GM18517 (cell line): ENCODE data around the gene KREMEN1.
"Not testable (repeated sequence)": the region's sequence is repeated elsewhere in the genome, so short reads cannot be mapped to it uniquely, and the experiment has no call there.

Experiments used
- ATAC-seq: cut with Tn5 transposase; IDR thresholded peaks from one replicate; pipeline ENCODE4 v1.9.1; 2021; ENCODE audit warnings: mild to moderate bottlenecking, moderate library complexity; ENCODE audit not compliant: unreplicated experiment

KREMEN1 gene, protein sequence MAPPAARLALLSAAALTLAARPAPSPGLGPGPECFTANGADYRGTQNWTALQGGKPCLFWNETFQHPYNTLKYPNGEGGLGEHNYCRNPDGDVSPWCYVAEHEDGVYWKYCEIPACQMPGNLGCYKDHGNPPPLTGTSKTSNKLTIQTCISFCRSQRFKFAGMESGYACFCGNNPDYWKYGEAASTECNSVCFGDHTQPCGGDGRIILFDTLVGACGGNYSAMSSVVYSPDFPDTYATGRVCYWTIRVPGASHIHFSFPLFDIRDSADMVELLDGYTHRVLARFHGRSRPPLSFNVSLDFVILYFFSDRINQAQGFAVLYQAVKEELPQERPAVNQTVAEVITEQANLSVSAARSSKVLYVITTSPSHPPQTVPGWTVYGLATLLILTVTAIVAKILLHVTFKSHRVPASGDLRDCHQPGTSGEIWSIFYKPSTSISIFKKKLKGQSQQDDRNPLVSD

DNA sequence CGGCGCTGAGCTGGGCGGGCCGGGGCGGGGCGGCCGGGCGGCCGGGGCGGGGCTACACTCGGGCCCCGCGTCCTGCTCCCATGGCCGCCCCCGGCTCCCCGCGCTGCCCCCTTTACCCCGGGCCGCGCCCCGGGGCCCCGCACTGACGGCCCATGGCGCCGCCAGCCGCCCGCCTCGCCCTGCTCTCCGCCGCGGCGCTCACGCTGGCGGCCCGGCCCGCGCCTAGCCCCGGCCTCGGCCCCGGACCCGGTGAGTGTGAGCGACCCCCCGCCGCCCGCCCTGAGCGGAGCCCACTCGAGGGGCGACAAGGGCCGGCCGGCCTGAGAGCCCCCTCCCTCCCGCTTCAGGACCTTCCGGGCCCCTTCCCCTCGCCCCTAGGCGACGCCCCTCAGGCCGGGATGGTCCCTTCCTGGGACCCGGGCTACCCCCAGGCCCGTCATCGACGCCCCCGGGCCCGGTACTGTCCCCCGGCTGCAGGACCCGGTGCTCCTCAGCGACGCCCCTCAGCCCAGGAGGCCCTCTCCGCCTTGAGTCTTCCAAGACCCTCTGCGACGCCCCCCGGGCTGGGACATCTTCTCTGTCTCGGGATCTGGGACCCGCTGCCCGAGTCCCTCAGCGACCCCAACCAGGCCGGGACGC is at the start of gene KREMEN1:
Gene KREMEN1, plus strand, starts transcription at position 57 of the 639 bp plus-strand sequence. Its CDS starts 96 bp downstream, at position 153.
- no peak for ATAC-seq

GRCh38 chr22:29023172-29023796 is 49.6 kb upstream of the KREMEN1 start:
- ATAC-seq: no peak

- no peak for ATAC-seq
Observed at GRCh38 chr22:29026579-29026978, 46.3 kb upstream of the KREMEN1 start.

GRCh38 chr22:29028468-29028867 is 44.4 kb upstream of the KREMEN1 start:
- no peak for ATAC-seq

- no peak for ATAC-seq
Observed at GRCh38 chr22:29029202-29030000, 43.4 kb upstream of the KREMEN1 start.

DNA sequence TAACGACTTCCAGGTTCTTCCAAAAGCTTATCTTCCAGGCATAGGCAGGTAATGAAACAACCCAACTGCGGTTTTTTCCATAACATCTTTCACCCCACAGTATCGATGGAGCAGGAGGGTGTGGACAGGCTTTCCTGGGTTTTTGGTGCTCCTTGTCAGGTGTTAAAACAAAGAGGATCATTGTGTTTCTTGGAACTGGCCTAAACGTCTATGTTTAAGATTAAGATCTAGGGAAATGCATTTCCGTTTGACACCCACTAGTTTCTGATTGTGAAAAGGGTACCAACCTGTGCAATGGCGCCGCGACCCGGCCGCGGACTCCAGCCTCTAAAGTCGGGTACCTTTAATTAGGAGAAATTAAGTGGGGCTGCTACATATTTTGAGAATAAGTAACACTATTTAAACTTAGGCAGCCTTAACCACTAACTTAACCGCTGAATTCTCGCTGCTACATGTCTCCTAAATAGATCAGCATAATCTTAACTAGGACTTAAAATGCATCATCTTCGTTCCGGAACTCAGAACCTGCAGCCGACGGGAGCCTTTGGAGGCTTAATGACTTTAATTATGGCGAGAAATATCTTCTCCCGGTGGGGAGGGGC is 42.7 kb upstream of the KREMEN1 start:
- ATAC-seq: no peak

- no peak for ATAC-seq
Observed at GRCh38 chr22:29030618-29031226, 42.1 kb upstream of the KREMEN1 start.

DNA sequence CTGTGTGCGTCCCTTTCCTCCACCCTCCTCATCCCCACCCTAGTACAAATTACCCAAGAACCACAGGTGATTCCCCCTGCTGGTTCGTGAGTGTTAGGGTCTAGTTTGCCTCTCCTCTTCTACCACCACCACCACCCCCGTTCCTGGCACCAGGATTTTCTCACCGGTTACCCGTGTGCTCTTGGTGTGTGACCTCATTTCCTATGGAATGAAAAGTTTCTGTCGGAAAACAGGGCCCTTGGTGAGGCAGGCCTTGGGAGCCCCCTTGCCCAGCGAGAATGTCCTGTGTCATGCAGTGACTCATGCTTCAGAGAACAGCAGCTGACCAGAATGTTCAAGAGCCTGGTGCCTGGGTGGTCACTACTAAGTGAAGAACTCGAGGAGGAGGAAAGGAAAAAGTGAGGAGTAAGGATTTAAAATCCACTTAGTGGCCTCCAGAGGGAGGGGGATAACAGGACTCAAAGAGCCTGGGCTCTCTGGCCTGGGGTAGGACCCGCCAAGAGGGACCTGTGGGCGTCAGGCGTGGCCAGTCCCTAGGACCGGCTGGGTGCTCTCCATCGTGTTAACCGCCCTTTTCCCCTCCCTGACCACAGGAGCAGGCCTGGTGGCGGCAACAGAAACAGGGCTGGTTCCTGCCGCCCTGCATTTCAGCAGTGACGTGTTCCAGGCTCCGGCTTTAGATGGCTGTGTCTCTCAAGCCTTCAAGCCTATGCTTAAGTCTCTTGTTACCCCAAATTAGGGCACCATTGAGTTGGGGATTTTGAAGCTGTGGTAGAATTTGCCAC is 41.4 kb upstream of the KREMEN1 start:
- ATAC-seq: no peak

DNA sequence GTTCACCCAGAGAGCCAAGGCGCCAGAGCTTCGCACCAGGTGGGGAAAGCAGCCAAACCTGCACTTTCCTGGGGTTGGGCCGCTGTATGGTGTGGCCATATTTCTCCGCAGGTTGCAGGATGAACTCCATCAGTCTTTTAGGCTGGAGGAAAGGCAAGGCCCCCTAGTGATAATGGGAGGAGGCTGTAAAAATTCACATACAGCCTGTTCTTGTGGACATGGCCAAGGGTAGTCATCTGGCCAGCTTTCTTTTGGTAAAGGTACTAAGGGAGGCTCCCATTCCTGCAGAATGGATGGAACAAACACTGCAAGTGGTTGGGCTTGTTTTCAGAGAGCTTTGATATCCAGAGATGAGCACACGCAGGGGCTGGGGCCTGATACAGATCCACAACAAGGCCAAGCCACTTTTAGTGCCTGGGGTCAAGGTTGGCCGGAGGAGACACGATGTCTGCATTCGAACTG is 40.8 kb upstream of the KREMEN1 start:
- ATAC-seq: no peak

DNA sequence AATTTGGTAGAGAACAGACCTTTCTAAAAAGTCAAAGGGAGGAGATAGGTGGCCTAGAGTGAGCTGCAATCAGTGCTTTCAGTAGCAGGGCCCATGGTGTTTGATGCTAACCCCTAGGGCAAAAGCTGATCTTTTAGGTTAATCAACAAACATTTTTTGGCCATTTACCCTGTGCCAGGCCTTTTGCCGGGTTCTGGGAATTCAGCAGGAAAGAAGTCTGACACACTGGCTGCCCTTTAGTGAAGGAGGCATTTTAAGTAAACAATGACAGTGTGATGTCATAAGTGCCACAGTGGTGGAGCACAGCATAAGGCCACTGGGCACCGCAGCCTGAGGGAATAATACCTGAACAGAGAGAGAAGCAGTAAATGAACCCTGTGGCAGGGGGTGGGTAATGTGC is 40.3 kb upstream of the KREMEN1 start:
- ATAC-seq: no peak

GRCh38 chr22:29037340-29037932 is 35.4 kb upstream of the KREMEN1 start:
- no peak for ATAC-seq

DNA sequence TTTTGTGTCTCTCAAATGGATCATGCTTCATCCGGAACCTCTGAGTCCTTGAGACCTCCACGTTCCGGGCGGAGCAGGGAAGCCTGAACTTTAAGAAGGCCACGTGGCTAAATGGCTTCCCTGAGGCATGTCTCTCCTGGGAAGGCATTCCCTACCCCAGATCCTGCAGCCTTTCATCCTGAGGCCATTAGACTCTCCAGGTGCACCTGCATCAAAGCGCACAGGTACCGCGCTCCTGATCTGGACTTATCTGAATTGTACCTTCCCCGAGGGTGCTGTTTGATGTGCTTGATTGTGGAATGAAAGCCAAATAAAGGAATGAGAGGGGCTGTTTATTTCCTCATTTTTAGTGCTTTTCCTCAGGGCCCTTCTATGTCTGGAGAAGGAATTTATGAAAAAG is 33.7 kb upstream of the KREMEN1 start:
- no peak for ATAC-seq

DNA sequence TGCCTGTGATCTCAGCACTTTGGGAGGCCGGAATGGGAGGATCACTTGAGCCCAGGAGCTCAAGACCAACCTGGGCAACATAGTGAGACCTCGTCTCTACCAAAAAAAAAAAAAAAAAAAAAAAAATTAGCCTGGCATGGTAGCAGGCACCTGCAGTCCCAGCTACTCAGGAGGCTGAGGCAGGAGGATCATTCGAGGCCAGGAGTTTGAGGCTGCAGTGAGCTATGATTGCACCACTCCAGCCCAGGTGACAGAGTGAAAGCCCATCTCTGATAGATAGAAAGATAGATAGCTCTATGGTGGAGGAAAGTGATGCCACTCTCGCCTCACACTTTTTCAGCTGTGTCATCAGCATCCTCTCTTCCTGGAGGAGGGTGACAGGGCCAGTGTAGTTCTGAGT is 33.2 kb upstream of the KREMEN1 start:
- ATAC-seq: not testable (repeated sequence)

DNA sequence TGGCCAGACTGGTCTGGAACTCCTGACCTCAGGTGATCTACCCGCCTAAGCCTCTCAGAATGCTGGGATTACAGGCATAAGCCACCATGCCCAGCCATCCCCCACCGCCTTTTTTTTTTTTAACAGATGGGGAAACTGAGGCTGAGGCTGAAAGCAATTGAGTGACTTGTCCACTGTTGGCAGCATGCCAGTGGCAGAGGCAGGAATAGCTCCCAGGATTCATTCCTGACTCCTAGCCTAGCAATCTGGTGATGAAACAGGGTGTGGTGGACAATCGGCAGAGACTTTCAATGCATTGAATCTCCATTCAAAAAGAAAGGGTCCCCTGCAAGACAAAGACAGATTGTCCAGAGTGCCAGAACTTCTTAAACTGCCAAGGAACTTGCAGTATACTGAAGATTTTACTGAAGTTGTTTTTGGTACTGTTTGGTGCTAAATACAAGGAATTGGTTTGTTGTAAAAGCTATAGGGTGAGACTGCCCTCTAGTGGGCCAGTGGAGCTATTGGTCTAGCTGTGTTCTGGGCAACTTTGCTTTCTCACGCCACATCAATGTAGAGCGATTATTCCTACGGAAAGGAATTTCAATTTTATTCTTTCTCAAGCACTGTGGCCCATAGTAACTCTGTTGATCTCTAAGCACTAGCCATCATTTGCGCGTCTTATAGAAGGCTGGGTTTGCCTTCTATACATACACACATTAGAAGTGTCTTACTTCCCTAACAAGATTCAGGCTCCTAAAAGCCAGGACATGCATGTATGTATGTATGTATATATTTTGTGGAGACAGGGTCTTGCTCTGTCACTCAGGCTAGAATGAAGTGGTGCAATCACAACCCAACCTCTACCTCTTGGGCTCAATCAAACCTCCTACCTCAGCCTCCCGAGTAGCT is 32.2 kb upstream of the KREMEN1 start:
- no peak for ATAC-seq

DNA sequence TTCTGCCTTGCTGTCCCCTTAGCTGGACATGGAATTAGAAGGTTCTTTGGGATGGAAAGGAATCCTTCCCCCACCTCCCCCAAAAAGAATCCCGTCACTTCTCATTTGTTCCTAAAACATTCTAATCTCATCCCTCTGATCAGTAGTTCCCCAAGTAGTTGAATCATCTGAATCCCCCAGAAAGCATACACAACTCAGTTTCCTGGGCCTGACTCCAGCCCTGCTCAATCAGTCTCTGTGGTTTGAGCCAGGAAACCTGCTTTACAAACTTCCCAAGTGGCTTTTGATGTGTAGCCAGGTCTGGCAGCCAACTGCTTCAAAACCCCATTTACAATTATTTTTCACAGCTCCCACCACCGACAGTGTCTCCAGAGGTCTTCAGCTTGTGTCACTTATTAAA is 31.4 kb upstream of the KREMEN1 start:
- no peak for ATAC-seq

DNA sequence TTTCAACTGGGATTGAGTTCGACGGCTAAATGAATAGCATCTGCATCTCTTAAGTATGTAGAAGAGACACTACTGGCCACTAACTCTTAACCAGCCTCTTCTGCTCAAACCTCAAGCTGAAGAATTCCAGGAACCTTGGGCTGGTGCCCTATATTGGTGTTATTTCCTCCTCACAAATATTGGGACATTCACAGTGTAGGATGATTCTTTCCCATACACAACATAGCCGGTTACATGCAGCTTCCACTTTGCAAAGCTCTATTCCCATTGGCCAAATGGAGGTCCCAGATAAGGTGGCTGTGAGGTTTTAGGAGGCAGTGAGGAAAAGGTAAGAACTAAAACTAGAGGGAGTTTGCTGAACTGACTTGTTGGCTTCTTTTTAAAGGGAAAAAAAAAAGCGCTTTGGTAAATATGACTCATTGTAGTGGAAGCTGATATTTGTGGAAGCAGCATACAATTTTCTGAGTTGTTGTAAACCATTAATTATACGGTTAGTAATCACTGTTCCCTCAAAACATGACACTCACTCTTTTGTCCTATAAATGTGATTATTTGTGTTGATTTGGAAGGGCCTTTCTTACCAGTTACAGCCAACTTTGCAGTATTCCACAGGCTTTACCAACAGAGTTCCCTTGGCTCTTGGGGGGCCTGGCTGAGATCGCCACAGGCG is 28.8 kb upstream of the KREMEN1 start:
- no peak for ATAC-seq

GRCh38 chr22:29044657-29045176 is 28.1 kb upstream of the KREMEN1 start:
- ATAC-seq: no peak
